GM15510 (cell line): ENCODE data around the gene BMERB1.

ENCODE experiments used
- POLR2A ChIP-seq: IDR thresholded peaks from 3 replicates; pipeline ENCODE4 v1.6.1; 2011; ENCODE audit warnings: borderline replicate concordance; ENCODE audit not compliant: insufficient read length; ENCODE audit errors: extremely low read depth

The BMERB1 gene

GRCh38 chr16:15601212-15601879 lies 167.0 kb downstream of the BMERB1 start:
- no peak for TF ChIP-seq POLR2A

GRCh38 chr16:15602285-15603044 lies 168.1 kb downstream of the BMERB1 start:
- TF ChIP-seq POLR2A: no peak

- no peak for TF ChIP-seq POLR2A
These were observed 170.4 kb downstream of the BMERB1 start for GRCh38 chr16:15604460-15605440.

- no peak for TF ChIP-seq POLR2A
These were observed 171.6 kb downstream of the BMERB1 start for GRCh38 chr16:15605839-15606517.

GRCh38 chr16:15606518-15607220 lies 172.3 kb downstream of the BMERB1 start:
- no peak for TF ChIP-seq POLR2A

- TF ChIP-seq POLR2A: no peak
These were observed 173.5 kb downstream of the BMERB1 start for GRCh38 chr16:15607700-15608396.

- no peak for TF ChIP-seq POLR2A
These were observed 174.3 kb downstream of the BMERB1 start for GRCh38 chr16:15608398-15609285.

GRCh38 chr16:15609286-15609649 lies 174.9 kb downstream of the BMERB1 start:
- TF ChIP-seq POLR2A: no peak

- TF ChIP-seq POLR2A: no peak
These were observed 176.0 kb downstream of the BMERB1 start for GRCh38 chr16:15610369-15610871.

- TF ChIP-seq POLR2A: no peak
These were observed 177.2 kb downstream of the BMERB1 start for GRCh38 chr16:15611610-15612009.

- TF ChIP-seq POLR2A: no peak
These were observed 179.3 kb downstream of the BMERB1 start for GRCh38 chr16:15613676-15614075.

- TF ChIP-seq POLR2A: no peak
These were observed 181.6 kb downstream of the BMERB1 start for GRCh38 chr16:15616012-15616411.
